GM21423 (cell line): ENCODE results near the gene CBFA2T3.

Experiments used
- ATAC-seq: cut with Tn5 transposase; IDR thresholded peaks from one replicate; pipeline ENCODE4 v1.9.1; 2021; ENCODE audit warnings: mild to moderate bottlenecking, moderate library complexity; ENCODE audit not compliant: unreplicated experiment

Gene CBFA2T3

GRCh38 chr16:88826070-88826840 lies 150.8 kb downstream of the CBFA2T3 start:
- no peak for ATAC-seq

GRCh38 chr16:88825146-88825545 lies 151.9 kb downstream of the CBFA2T3 start:
- ATAC-seq: no peak
